Measurements from ENCODE around the gene MCHR2.
"Not testable (repeated sequence)": the region's sequence is repeated elsewhere in the genome, so short reads cannot be mapped to it uniquely, and the experiment has no call there.

Gene MCHR2, protein sequence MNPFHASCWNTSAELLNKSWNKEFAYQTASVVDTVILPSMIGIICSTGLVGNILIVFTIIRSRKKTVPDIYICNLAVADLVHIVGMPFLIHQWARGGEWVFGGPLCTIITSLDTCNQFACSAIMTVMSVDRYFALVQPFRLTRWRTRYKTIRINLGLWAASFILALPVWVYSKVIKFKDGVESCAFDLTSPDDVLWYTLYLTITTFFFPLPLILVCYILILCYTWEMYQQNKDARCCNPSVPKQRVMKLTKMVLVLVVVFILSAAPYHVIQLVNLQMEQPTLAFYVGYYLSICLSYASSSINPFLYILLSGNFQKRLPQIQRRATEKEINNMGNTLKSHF

DNA sequence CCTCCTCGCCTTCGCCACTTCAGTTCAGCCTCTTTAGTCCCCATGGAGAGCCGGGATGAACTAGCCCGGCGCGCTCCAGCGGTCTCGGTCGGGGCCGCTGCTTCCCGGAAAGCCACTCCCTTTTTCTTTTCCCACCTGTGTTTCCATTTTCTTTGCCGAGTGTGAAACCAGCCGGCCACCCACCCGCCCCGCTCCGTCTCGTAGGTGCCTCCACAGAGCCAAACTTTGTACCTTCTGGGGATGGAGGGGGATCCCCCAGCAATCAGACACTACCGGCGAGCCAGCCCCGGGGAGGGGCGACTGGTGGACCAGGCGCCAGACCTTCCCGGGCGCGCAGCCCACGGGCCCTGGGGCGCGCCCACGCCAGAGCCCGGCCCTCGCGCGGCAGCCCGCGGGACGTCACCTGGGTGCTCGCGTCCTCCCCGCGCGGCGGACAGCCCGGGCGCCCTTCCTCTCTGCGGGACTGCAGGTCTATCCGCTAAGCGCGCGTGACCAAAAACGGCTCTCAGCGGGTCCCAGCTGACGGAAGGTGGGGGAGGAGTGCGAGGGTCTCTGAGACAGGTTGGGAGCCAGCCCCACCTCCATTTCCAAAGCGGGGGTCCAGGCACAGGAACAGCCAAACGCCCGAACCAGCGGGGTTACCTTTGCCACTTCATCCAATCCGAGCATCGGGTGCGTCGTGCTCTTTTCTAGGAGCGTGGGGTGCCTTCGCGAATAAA is at the start of gene MCHR2:
Gene MCHR2, minus strand, starts transcription at position 691 of the 719 bp plus-strand sequence. CDS start 38,076 bp downstream, outside the sequence.
- no peak for DNase-seq (ENCODE audit: low read depth)

DNA sequence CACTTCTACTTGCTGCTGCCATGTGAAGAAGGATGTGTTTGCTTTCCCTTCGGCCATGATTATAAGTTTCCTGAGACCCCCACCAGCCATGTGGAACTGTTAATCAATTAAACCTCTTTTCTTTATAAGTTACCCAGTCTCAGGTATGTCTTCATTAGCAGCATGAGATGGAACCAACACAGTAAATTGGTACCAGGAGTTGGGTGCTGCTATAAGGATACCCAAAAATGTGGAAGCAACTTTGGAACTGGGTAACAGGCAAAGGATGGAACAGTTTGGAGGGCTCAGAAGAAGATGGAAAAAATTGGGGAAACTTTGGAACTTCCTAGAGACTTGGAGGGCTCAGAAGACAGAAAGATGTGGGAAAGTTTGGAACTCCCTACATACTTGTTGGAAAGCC is 44.5 kb upstream of the MCHR2 start:
- DNase-seq (ENCODE audit: low read depth): not testable (repeated sequence)

DNA sequence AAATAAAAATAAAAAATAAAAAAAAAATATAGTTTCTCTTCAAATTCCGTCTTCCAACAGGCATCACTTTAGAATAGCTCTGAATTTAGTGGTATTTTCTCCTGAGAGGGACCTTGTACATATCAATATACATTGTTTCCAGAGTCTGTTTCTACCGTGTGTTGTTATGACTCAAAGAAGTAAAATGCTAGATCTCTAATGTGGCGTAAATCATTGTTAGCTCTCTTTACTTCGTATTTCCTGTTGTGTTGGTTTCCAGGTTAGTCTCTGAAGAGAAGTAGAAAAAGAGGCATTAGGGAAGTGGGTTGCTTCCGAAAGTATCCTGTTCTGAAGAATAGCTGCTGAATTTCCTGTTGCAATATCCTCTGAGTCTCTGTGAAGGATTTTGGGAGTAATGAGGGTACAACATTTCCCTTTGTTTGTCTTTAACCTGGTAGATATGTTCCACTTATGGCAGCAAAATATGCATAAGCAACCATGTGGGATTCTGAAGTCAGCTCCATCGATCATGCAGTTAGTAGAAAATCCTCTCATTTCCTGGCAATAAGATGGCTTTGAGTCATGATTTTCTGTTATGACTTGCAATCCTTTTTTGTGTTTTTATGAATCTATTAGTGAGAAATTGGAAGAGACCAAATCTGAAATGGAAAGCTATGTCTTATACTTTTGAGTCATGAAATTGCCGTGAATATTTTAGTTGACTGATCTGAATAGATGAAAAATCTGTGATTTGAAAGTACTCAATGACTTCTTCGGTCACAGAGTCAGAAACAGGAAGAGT is 42.0 kb upstream of the MCHR2 start:
- no peak for DNase-seq (ENCODE audit: low read depth)

DNA sequence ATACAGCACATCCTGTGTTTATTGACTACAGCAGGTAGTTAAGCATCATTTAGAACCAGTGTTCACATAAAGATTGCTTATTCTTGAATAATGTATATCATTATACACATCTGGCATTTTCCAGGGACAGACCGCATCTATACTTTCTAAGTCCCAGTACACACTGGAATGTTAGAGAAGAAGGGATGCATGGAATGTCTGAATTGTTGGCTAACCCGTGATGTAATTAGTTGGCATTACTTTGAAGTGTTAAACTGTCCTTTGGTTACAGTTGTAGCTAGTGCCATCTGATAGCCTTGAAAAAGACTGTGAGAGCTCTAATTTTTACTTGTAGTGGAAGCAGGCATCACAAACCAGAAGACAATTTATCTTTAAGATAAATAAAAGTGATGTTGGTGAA is 29.8 kb upstream of the MCHR2 start:
- DNase-seq (ENCODE audit: low read depth): no peak

DNA sequence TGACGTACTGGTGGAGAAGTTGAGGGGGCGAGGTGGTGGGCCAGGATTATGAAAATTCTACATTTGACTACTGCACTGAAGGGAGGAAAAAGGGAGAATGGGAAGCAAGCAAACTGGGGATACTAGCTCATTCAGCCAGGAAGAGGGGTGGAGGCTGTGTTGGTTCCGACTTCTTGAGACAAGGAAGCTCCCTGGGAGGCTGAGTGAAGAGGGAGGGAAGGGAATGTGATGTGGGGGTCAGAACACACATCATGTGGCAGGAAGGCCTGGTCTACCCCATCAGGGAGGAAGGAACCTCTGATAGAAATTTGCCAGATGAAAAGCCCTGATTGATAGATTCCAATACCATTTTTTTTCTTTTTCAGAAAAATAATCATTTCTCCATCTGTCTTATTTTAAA is 28.8 kb upstream of the MCHR2 start:
- DNase-seq (ENCODE audit: low read depth): no peak

DNA sequence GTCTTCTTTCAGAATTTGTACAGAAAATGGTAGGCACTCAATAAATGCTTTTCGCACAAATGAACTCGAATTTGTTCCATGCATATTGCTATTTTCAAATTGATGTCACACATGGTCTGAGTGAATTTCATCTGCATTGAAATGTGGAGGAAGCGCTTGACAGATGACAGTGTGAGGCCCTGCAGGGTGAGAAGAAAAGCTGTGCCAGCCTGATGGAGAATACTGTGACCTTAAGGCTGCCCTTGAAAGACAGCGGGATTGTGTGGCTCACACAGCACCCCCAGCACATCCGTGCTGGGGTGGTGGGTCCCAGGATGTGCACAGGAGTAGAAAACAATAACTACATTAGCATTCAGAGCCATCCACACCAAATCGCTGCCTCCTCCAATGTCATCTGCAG is 14.8 kb upstream of the MCHR2 start:
- no peak for DNase-seq (ENCODE audit: low read depth)

DNA sequence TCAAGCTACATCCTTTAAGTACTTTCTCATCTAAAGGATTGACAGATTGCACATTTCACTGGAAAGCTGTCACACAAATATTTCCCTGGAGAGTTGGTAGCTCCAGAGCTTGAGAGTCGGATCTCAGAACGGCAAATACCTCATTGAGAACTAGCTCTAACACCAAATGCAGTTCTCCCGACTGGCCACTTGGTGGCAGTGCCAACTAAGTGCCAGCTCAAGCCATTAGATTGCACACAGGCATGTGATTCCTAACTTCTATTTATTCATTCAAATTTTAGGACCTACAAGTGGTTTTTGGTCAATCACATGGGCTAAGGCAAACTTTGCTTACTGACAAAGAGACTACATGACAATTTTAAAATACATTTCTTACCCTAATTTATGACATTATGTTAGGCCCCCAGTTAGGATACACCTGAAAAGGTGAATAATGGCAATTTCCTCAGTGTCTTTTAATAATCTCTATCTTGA is 7.9 kb upstream of the MCHR2 start:
- no peak for DNase-seq (ENCODE audit: low read depth)

DNA sequence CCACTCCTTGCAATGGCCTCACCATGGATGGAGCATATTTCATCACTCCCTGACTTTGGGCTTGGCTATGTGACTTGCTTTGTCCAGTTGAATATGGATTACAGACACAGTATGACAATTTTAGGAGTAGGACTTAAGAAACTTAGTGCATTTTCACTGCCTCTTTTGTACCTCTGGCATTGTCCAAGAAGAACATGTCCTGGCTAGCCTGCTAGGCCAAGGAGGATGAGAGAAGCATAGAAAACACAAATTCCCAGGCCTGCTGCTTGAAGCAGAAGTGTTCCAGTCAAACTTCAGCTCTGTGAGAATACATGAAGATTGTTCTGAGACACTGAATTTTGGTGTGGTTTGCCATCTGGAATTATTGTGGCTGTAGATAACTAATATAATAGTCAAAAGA is 3.1 kb upstream of the MCHR2 start:
- no peak for DNase-seq (ENCODE audit: low read depth)

DNA sequence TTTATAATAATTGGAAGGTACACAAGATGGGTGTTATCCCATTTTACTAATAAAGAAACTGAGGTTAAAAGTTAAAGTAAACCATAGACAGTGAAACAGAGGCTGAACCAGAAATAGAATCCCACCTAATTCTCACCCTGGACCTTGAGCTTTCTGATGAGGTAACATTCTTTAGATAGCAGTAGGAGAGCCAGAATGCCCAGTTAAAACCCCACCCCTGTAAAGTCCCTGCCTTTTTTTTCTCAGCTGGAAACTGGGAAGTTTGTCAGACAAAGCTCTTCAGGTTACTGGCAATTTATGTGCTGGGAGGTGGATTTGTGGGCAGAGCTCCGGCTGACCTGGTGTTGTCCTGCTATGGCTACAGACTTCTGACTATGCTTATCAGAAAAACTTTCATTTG is 1.9 kb upstream of the MCHR2 start:
- no peak for DNase-seq (ENCODE audit: low read depth)

DNA sequence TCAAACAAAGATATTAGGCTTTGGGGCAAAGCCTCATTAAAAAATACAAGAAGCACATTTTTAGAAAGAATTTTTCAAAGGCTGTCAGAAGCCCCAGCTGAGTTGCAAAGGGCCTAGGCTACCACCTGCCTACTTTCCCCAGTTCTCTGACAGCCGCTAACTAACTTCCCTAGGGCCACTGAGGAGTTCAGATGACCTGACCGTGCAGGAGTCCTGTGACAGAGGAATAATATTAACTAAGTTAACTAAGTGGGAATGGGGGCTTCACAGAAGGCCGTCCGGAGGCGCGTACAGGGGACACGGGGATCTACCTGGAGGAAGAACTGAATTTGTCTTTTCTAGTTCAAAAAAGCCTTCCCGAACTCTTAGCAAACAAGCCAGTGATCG is 884 bp downstream of the MCHR2 start:
- no peak for DNase-seq (ENCODE audit: low read depth)

DNA sequence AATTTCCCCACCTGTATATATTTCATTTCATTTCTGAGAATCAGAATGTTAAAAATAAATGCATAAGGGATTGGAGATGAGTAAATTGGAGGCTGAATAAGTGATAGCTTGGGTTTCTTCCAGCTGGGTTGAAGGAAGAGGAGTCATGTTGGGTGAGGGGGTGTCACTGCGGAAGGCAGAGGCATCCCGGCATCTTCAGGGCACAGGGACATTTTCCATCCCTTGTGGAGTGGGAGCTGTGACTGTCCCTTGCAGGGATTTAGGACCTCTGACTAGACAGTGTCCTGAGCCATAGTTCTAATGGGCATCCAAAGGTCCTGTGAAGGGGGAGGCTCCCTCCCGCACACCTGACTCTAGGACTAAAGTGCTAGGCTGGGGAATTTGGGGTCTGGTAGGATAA is 2.1 kb downstream of the MCHR2 start:
- DNase-seq (ENCODE audit: low read depth): no peak

DNA sequence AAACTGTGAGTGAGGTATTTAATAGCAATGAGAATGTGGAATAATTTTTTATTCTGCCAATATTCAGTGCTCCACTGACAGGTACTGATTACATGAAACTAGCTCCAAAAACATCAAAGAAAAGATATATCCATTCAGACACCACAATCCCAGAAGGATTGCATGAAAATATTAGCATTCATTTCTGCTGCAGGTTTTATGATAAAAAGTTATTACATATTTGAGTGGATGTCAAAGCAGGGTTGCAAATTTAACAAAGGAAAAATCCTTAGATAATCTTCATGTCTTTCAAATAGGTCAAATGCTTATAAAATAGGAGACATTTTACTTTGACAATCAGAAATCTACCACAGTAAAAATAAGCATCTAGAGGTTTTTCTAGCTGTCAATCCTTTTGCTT is 13.3 kb downstream of the MCHR2 start:
- DNase-seq (ENCODE audit: low read depth): no peak

DNA sequence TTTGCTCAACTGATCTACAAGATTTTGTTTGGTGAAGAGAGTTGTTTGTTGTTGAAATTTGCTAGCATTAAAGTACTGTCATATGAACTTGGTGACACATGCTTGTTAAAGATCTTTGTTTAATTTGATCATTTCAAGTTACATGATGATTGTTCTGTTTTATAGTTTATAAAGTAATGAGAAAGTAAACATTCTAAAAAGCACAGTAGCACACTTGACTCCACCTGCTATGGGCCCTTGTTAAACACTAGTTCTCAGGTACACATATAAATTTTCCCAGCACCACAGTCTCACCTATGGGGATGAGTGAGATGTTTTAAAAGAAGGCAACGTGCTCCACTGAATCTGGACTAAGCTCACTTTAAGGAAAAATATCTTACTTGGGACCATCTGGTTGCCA is 14.1 kb downstream of the MCHR2 start:
- DNase-seq (ENCODE audit: low read depth): no peak

DNA sequence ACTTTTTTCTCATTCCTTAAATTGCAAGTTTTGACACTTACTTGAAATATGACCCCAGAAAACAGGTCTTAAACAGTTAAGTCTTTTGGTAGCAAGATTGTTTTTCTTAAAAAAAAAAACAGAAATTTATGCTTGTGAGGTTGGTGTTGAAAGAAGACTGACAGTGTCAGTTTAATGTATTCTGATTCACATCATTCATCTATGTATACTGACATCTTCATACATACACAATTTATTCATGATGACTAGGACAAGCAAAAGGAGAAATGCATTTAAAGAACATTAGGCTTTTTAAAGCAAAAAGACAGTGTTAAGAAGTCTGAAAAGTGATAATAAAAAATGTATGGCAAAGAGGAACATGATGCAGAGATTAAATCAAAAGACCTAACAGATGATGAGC is 27.0 kb downstream of the MCHR2 start:
- DNase-seq (ENCODE audit: low read depth): no peak

DNA sequence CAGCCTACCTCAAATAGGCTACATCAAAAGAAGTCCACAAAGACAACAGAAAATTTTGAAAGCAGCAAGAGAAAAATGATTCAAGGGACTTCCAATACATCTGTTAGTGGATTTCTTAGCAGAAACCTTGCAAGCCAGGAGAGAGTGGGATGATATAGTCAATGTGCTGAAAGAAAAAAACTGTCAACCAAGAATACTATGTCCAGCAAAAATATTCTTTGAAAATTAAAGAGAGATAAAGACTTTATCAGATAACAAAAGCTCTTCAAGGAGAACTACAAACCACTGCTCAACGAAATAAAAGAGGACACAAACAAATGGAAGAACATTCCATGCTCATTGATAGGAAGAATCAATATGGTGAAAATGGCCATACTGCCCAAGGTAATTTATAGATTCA is 34.0 kb downstream of the MCHR2 start:
- no peak for DNase-seq (ENCODE audit: low read depth)

DNA sequence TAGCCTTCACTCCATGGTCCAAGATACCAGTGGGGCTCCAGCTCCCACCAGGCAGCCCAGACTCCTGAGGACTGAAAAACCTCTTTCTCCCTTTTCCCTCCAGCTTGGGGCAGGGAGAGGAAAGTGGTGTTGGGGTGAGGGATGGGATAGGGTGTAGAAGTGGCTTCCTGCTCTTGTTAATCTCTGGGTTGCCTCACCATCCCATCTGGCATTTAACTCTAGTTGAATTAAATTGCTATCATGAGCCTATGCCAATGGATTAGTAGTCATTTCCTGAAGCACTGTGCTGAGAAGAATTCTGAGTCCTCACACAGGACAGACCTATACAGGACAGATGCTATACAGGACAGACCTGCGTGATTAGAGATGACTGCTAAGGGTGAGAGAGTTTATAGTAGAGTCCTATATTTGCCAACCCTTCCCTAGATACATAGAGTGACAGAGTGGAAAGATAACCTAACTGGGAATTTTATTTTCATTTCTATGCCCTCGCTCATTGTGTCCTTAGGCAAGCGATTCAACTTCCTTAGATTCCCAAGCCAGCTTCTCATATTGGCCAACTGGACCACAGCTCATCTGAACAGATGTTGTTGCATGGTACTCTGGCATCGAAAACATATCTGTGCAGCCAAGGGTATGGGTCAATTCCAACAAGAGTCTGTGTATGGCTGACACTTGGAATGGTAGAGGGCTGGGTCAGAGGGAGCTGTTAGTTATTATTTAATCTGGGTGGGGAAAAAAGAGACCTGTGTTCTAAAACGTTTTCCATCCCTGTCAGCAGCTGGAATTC is 42.8 kb downstream of the MCHR2 start:
- DNase-seq (ENCODE audit: low read depth): no peak

DNA sequence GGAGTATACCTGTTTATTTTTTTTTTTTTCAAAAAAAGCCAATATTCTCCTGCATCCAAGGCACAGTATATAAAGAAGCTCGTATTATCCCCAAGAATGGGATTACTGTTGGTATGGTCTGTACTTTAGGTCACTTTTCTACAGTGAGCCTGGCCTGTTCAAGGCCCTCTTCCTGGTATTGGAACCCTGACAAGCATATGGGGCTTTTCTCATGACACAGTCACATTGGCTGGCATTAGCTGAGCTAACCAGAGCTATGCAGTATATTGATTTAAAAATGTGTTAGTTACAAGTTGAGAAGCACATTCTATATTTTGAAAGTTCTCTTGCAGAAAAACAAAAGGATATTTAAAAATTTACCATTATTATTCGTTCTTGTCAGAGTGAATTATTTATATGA is 48.0 kb downstream of the MCHR2 start:
- no peak for DNase-seq (ENCODE audit: low read depth)

DNA sequence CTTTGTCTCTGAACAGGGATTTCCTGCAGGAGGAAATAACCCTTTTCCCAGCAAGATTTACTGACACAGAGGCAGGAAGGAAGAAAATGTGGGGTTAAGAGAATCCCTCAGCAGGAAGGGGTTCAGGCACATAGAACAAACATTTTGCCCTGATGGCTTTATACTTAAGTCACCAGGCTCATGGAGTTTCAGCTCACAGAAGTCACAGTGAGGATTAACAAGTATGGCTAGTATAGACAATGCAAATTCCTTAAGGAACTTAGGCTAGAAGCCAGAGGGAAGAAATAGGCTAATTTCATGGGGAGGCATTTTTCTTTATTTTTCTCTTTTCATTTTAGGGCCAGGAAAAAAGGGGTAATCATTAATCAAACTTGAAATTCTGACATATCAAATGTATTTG is 50.2 kb downstream of the MCHR2 start:
- DNase-seq (ENCODE audit: low read depth): no peak

DNA sequence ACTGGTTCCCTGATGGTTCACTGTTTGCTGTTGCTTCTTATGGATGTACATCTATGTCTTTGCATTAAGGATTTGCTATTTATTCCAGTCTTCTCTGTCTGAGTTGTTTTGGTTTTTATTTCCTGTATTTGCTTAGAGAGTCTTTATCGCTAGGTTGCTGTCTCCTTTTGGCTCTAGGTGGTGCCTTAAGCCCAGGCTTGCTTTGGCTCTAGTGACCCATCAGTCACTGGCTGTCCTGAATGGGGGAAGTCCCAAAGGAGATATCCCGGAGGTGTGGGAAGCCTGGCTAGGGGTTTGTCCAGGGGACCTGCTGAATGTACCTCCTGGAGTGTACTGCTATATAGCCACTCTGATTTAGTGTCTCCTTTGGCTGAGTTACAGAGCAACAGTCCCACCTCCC is 53.4 kb downstream of the MCHR2 start:
- DNase-seq (ENCODE audit: low read depth): no peak

DNA sequence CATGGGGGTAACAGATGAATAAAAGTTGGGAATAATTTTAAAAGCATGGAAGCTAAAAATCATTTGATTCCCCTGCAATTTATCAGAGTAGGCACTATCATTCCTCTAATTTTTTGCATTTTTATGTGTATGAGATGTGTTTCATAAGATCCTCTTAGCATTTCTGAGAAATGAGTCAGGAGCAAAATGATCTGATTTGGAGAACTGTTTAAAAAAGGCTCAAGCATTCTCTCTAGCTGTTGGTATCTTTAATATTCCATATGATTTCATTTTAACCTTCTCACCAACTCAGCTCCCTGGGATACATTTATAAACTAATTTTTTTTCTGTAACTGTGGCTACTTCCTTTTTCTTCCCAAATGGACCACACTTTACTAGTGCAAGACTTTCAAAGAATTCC is 60.9 kb downstream of the MCHR2 start:
- DNase-seq (ENCODE audit: low read depth): no peak

DNA sequence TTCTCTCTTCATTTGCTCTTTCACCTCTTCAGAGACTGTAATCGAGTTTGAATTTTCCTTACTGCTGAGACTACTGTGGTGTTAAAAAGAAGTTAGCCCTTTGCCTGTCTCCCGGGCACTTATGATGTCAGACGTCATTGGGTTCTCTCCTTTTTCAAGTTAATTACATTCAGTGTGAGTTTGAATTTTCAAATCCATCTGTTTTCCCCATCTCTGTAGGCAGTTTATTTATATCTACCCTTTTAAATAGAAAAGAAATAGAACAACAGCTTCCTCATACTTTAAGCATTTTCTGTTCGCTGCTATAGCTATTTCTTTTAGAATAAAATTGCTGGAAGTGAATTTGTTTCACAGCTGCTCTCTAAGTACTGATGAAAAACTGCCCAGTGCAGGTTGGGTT is 81.4 kb downstream of the MCHR2 start:
- DNase-seq (ENCODE audit: low read depth): no peak
